ENCODE measurements around the gene SEMA3C. TPM values are rescaled to one million over a fixed set of nuclear protein-coding genes. Genes with fewer than 3 reads are reported as not detected.

The SEMA3C gene
- total and polyA plus RNA-seq, 9 donors = 74.4 to 270 (median 134) TPM

DNA sequence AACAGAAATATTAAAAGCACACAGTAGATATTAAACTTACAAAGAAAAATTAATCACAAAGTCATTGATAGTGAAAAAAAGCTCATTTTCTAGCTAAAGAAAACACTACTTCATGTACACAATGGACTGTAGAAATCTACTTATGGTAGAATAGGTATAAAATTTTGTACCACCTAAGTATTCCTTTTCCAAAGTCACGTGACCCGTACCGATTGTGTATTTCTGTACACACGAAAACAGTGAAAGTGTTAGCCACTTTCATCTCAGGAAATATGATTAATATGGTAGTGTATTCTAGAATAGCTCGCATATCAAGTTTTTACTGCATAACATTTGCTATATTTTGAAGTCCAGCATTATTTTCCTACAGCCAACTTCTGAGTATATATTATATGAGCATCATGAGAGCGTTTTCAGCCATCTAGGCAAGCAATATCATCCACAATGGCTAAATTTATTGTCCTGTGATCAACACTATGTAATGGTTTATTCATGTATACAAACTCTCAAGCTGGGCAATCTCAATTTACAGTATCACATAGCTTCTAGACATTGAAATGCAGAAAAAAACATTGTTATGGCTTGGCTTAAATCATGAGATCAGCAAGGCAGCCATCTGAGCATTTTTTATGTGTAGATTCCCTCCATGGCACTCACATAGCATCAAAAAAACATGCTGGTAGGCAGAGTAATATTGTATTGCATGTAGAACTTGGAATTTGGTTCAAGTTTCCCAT, 165.7 kb downstream of the SEMA3C start:
- Histone ChIP-seq H3K27ac (ENCODE audit: low read length) (no peak overlapping the region), H3K9me3 (replicated peaks; ENCODE audit: control insufficient read depth, low read depth, low read length) (no peaks in the 10 kb centered on the region), H3K4me1 (ENCODE audit: control insufficient read depth, insufficient read depth, low read length) (no peaks in the 10 kb centered on the region), H3K27me3 (ENCODE audit: control insufficient read depth, insufficient read depth, low read length) (no peaks in the 10 kb centered on the region), H3K36me3 (ENCODE audit: control insufficient read depth, insufficient read depth, low read length) (peaks cover 26% of the 10 kb centered on the region), H3K4me3 (ENCODE audit: low read length) (no peak overlapping the region)
- no peak for DNase-seq
- WGBS (ENCODE audit: insufficient coverage) = no CpG with 5 or more reads among the region's 6 CpGs

DNA sequence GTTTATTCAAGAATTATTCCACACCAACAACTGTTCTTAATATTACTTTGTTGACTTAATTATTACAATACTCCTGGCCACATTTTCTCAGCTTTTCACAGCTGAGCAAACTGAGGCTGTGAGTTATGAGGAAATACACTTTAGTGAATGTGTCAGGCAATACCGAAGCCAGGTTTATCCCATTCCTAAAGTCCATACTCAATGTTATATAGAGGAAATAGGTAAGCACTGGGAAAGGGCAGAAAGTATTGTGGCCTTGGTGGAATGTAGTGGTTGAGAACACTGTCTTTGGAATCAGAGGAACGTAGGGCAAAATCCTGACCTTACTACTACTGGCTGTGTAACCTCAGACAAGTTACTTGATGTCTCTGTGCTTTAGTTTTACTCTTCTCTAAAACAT, 169.6 kb downstream of the SEMA3C start:
- no CpG with 5 or more reads among the region's 2 CpGs for WGBS (ENCODE audit: insufficient coverage)
- Histone ChIP-seq H3K9me3 (replicated peaks; ENCODE audit: control insufficient read depth, low read depth, low read length) (no peaks in the 10 kb centered on the region), H3K4me1 (ENCODE audit: control insufficient read depth, insufficient read depth, low read length) (no peaks in the 10 kb centered on the region), H3K27me3 (ENCODE audit: control insufficient read depth, insufficient read depth, low read length) (no peaks in the 10 kb centered on the region), H3K4me3 (ENCODE audit: low read length) (no peak overlapping the region), H3K27ac (ENCODE audit: low read length) (no peak overlapping the region), H3K36me3 (ENCODE audit: control insufficient read depth, insufficient read depth, low read length) (peaks cover 17% of the 10 kb centered on the region)
- DNase-seq = no peak

DNA sequence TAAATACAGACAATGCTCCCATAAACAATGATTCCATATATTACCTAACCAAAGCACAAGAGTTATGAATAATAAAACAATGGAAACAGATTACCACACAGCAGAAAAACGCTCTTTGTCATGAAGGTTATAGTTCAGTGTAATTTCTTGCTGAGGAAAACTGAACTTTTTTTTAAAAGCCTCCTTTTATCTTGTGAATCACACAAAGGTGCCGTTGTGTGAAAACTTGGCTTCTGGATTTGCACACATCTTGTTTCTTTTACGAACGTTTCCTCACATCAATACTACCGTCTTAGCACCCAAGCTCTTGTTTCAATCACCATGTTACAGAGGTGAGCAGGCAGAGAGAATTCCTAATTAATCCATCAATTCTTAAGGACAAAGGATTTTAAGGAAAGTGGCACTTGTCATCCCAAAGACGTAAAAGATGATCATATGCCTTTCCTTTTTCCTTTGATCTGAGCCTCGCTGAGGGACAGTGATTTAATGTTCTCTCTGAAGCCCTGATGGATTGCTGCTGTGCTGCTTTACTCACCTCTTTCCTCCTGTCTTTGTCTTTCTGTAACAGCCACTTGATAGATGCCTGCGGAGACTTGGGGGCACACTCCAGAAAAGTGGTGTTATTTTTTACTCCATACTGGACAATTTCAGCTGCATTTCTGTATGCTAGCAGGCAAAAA, 170.3 kb downstream of the SEMA3C start:
- 39% methylated on average over 2 of the region's 8 CpGs for WGBS (ENCODE audit: insufficient coverage)
- no peak overlapping the region for H3K27ac ChIP-seq (ENCODE audit: low read length)

DNA sequence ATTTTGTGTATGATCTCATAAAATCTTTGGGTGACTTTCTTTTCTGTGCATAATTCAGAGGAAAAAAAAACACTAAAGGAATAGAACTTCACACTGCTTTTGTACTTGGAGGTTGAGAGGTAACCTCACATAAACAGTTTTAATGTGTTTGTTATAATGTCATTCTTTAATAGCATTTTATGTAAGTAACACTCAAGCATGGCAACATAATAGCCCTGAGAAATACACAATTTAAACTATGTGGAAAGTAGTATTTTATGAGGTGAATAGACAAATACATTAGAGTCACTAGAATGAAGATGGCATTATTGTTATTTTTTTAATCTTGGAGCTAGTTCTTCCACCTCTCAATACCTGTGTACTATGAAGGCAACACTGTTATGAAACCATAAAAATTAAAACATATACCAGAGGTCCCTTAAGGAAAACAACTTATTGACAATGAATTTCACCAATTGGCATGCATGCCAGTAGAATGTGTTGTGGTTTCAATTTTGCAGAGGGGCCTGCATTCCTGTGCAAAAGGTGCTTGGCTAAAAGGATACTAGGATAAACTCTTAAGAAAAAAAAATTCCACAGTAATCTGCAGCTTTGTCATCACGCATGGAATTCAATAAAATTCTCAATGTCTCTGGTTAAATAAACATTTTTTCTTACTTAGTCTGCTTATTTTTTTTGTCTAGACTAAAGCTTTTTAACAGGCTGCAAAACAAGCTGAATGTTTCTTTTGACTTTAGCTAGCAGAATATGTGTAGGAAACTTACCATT, 177.9 kb downstream of the SEMA3C start:
- H3K4me3 ChIP-seq (ENCODE audit: low read length) = no peak overlapping the region
- H3K27me3 ChIP-seq (ENCODE audit: control insufficient read depth, insufficient read depth, low read length) = no peaks in the 10 kb centered on the region
- no CpG with 5 or more reads among the region's 1 CpG for WGBS (ENCODE audit: insufficient coverage)
- no peaks in the 10 kb centered on the region for H3K4me1 ChIP-seq (ENCODE audit: control insufficient read depth, insufficient read depth, low read length)
- peaks cover 7% of the 10 kb centered on the region for H3K36me3 ChIP-seq (ENCODE audit: control insufficient read depth, insufficient read depth, low read length)
- H3K27ac ChIP-seq (ENCODE audit: low read length) = no peak overlapping the region
- DNase-seq = peak; percentile 49
- H3K9me3 ChIP-seq (replicated peaks; ENCODE audit: control insufficient read depth, low read depth, low read length) = no peaks in the 10 kb centered on the region

More for the DNA sequence above, 170.3 kb downstream of the SEMA3C start:
- Histone ChIP-seq H3K4me1 (ENCODE audit: control insufficient read depth, insufficient read depth, low read length) (no peaks in the 10 kb centered on the region), H3K36me3 (ENCODE audit: control insufficient read depth, insufficient read depth, low read length) (peaks cover 17% of the 10 kb centered on the region), H3K4me3 (ENCODE audit: low read length) (no peak overlapping the region), H3K9me3 (replicated peaks; ENCODE audit: control insufficient read depth, low read depth, low read length) (no peaks in the 10 kb centered on the region), H3K27me3 (ENCODE audit: control insufficient read depth, insufficient read depth, low read length) (no peaks in the 10 kb centered on the region)
- DNase-seq = no peak

DNA sequence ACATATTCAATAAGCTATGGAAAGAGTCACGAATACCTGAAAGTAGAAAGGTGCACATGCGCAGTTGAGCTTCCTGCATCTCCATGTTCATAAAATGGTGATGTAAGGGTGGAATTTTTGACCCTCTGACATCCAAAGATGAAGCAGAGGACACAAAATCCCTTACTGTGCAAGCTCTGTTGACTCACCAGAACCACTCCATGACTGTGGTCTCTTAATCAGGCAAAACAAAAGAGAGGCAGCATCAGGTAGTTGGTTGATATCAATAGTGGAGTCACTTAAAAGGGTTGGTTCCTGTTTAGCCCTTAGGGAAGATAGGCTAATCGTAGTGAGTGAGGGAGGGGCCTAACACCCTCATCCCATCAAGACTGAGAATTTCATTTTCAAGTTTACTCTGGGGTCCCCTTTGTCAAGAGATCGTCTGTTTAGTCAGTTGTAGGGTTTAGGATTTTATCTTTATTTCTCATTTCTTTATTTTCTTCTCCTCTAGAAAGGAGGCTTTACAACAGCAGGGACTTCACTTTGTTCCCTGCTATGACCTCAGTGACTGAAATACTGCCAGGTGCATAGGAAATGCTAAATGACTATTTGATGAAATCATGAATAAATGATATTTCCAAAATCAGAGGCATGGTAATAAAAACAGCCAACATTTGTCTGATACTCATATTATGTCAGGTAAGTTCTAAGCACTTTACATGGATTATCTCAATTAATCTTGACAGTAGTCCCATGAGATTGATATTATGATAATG, 182.3 kb downstream of the SEMA3C start:
- no peaks in the 10 kb centered on the region for H3K4me1 ChIP-seq (ENCODE audit: control insufficient read depth, insufficient read depth, low read length)
- no peaks in the 10 kb centered on the region for H3K9me3 ChIP-seq (replicated peaks; ENCODE audit: control insufficient read depth, low read depth, low read length)
- peak; percentile 83 for DNase-seq
- no peaks in the 10 kb centered on the region for H3K27me3 ChIP-seq (ENCODE audit: control insufficient read depth, insufficient read depth, low read length)
- WGBS (ENCODE audit: insufficient coverage) = no CpG with 5 or more reads among the region's 4 CpGs
- H3K27ac ChIP-seq (ENCODE audit: low read length) = no peak overlapping the region
- no peak overlapping the region for H3K4me3 ChIP-seq (ENCODE audit: low read length)
- no peaks in the 10 kb centered on the region for H3K36me3 ChIP-seq (ENCODE audit: control insufficient read depth, insufficient read depth, low read length)

DNA sequence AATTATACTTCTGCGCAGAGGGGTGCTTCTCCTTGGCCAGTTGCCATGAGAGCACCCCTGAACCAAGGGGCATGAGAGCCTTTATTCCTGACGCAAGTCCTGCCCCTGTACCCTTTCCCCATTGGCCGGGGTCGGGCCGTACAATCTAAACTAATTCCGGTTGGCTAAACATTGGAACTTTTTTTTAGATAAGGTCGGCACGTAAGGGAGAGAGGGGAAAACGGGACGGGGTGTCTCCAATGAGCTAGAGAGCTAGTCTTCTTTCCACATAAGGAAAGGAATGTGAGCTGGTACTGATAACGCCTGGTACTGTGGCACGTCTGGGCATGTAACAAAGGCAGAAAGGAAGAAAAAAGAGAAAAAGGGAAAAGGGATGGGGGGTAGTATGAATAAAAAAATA, 183.5 kb downstream of the SEMA3C start:
- H3K4me1 ChIP-seq (ENCODE audit: control insufficient read depth, insufficient read depth, low read length) = no peaks in the 10 kb centered on the region
- no peaks in the 10 kb centered on the region for H3K9me3 ChIP-seq (replicated peaks; ENCODE audit: control insufficient read depth, low read depth, low read length)
- WGBS (ENCODE audit: insufficient coverage) = 98% methylated on average over 9 of the region's 12 CpGs
- H3K27ac ChIP-seq (ENCODE audit: low read length) = no peak overlapping the region
- no peaks in the 10 kb centered on the region for H3K36me3 ChIP-seq (ENCODE audit: control insufficient read depth, insufficient read depth, low read length)
- no peak for DNase-seq
- H3K27me3 ChIP-seq (ENCODE audit: control insufficient read depth, insufficient read depth, low read length) = no peaks in the 10 kb centered on the region
- H3K4me3 ChIP-seq (ENCODE audit: low read length) = no peak overlapping the region

DNA sequence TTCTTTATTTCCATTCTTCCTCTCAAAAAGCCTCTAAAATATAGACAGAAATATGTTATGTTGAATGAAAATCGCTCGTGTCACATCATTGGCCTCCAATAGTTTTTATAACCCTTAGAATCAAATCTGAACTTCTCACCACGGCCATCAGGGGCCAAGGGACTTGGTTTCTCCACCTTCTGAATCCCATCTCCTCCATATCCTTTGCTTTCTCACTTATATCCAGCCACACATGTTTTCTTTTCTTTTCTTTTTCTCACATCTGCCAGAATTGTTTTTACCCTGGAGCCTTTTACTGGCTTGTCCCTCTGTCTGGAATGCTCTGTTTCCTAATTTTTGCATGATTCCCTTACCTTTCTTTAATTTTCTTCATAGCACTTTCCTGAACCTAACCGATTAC, 184.8 kb downstream of the SEMA3C start:
- Histone ChIP-seq H3K4me3 (ENCODE audit: low read length) (no peak overlapping the region), H3K4me1 (ENCODE audit: control insufficient read depth, insufficient read depth, low read length) (peaks cover 6% of the 10 kb centered on the region), H3K36me3 (ENCODE audit: control insufficient read depth, insufficient read depth, low read length) (no peaks in the 10 kb centered on the region), H3K27ac (ENCODE audit: low read length) (no peak overlapping the region), H3K9me3 (replicated peaks; ENCODE audit: control insufficient read depth, low read depth, low read length) (no peaks in the 10 kb centered on the region), H3K27me3 (ENCODE audit: control insufficient read depth, insufficient read depth, low read length) (no peaks in the 10 kb centered on the region)
- DNase-seq = peak; percentile 69
- WGBS (ENCODE audit: insufficient coverage) = 18% methylated on average over 1 of the region's 4 CpGs

DNA sequence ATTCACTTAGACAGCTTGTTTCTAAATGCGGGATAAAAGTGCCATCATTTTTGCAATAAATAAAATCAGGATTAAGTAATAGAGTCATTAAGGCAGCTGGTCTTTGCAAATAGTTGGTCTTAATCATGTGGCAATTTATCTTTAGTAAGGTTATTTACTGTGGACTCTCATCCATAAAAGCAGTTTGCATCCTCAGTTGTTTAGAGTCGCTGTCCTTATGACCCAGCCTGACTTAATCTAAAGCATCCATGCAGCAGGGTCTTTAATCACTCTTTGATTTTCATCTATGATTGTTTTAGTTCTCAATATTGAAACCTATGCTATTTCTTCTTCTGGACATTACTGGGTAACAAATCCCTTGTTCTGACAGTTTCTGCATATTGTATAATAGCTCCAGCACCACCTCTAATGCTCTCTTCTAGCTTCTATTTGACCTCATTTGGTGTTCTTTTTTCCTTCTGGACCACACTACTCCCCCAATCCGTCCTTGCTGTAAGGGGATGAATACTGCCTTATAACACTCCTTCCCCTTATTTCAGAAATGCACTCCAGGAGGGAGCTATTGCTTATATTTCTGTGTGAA, 185.4 kb downstream of the SEMA3C start:
- no peak overlapping the region for H3K4me3 ChIP-seq (ENCODE audit: low read length)
- H3K36me3 ChIP-seq (ENCODE audit: control insufficient read depth, insufficient read depth, low read length) = no peaks in the 10 kb centered on the region
- H3K9me3 ChIP-seq (replicated peaks; ENCODE audit: control insufficient read depth, low read depth, low read length) = no peaks in the 10 kb centered on the region
- H3K27ac ChIP-seq (ENCODE audit: low read length) = peak overlapping the region; percentile 16
- H3K27me3 ChIP-seq (ENCODE audit: control insufficient read depth, insufficient read depth, low read length) = no peaks in the 10 kb centered on the region
- DNase-seq = no peak
- WGBS (ENCODE audit: insufficient coverage) = no CpG with 5 or more reads among the region's 3 CpGs
- H3K4me1 ChIP-seq (ENCODE audit: control insufficient read depth, insufficient read depth, low read length) = peaks cover 7% of the 10 kb centered on the region

DNA sequence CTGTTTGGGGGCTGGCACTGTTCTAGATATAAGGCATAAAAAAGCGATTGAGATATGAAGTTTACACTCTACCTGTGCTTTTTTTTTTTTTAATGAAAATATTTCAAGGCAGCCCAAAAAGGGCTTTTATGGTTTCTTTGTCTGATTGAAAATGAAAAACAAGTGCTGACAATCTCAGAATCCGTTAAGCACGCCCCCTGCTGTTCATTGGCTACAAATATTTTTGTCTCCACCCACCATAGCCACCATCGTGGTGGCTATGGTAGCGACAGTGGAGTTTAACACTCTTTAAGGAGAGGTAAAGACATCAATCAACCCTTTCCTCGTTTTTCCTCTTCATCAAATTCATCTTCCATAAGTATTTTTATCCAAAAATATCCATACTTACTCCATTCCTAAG, 186.2 kb downstream of the SEMA3C start:
- no peak for DNase-seq
- no peaks in the 10 kb centered on the region for H3K36me3 ChIP-seq (ENCODE audit: control insufficient read depth, insufficient read depth, low read length)
- no peak overlapping the region for H3K27ac ChIP-seq (ENCODE audit: low read length)
- H3K27me3 ChIP-seq (ENCODE audit: control insufficient read depth, insufficient read depth, low read length) = no peaks in the 10 kb centered on the region
- H3K4me3 ChIP-seq (ENCODE audit: low read length) = no peak overlapping the region
- WGBS (ENCODE audit: insufficient coverage) = 60% methylated on average over 1 of the region's 6 CpGs
- H3K4me1 ChIP-seq (ENCODE audit: control insufficient read depth, insufficient read depth, low read length) = peaks cover 7% of the 10 kb centered on the region
- no peaks in the 10 kb centered on the region for H3K9me3 ChIP-seq (replicated peaks; ENCODE audit: control insufficient read depth, low read depth, low read length)

All from muscle of leg (tissue), 11 donors.